NCI-H1694 (cell line): Measurements from ENCODE around the gene ASCL5.

Source experiments
- DNase-seq: peaks from one replicate; lab custom pipeline; 2025; lab: John Stamatoyannopoulos, UW

ASCL5 gene

GRCh38 chr1:201136355-201137023 lies 9.5 kb upstream of the ASCL5 start:
- DNase-seq: no peak

GRCh38 chr1:201134405-201134804 lies 7.4 kb upstream of the ASCL5 start:
- DNase-seq: no peak

DNA sequence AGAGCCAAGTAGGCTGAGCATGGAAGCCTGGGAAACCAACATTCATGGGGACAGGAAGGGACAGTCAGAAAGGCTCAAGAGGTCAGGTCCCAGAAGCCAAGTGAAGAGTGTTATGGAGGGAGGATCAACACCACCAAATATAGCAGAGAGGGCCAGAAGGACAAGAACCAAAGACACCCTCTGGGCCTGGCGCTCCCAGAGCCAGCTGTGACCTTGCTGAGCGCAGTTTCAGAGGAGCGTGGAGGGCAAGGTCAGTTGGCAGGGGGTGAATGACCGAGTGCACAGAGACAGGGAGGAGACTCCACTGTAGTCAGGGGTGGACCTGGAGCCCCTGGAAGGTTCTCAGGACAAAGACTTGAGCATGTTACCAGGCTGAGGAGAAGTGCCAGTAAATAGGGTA lies 4.4 kb upstream of the ASCL5 start:
- DNase-seq: no peak

DNA sequence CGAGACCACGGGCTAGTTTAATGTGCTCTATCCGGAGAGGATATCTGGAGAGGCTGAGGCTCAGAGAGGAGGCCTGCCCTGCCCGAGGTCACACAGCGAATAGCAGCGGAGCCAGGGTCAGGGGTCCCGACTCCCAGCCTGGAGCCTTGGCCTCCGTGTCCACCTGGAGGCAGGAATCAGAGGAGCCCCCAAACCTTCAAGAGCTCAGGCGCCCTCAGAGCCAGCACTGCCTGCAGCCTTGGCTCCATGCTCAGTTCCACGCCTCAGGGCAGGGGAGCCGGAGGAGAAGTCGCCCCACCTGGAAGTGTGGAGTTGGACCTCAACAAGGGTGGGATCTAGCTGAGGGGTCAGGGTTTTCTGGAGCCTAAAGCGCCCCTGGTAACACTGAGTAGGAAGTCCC lies 2.0 kb upstream of the ASCL5 start:
- no peak for DNase-seq

GRCh38 chr1:201128476-201128875 lies 1.5 kb upstream of the ASCL5 start:
- DNase-seq: no peak

- no peak for DNase-seq
Observed at GRCh38 chr1:201127755-201128455, 921 bp upstream of the ASCL5 start.

DNA sequence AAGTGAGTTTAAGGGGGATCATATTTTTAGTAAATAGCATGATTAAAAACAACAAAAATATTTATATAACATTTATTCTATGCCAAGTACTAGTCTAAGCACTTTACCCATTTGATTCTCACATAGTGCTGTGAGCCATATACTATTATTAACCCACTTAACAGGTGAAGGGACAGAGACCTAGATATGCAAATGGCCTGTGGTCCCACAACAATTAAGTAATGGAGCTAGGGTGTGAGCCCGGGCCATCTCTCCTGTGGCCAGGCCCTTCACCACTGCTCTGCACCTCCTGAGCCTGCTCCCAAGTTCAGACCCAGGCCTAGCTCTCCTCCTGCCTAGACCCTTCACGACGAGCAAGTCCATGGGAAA lies 537 bp downstream of the ASCL5 start:
- no peak for DNase-seq

DNA sequence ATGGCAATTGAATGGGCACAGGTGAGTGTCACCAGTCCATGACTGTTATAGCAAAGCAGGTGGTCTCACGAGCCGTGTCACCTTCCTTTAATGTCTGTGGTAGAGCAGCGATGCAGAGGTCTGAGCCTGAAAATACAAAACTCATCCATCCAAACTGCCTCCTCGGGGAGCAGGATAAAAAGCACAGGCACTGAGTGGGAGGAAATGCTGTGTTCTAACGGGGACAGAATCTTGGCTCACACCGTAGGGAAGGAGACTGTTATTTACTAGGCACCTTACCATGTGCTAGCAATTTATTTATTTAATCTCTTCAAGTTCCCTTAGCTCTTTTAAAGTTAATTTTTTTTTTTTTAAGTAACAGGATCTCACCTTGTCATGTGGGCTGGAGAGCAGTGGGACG lies 1.2 kb downstream of the ASCL5 start:
- no peak for DNase-seq

- peak; percentile 40 for DNase-seq
Observed at GRCh38 chr1:201125019-201125418, 2.0 kb downstream of the ASCL5 start.

GRCh38 chr1:201123866-201124265 lies 3.1 kb downstream of the ASCL5 start:
- no peak for DNase-seq

GRCh38 chr1:201122321-201122957 lies 4.5 kb downstream of the ASCL5 start:
- no peak for DNase-seq

DNA sequence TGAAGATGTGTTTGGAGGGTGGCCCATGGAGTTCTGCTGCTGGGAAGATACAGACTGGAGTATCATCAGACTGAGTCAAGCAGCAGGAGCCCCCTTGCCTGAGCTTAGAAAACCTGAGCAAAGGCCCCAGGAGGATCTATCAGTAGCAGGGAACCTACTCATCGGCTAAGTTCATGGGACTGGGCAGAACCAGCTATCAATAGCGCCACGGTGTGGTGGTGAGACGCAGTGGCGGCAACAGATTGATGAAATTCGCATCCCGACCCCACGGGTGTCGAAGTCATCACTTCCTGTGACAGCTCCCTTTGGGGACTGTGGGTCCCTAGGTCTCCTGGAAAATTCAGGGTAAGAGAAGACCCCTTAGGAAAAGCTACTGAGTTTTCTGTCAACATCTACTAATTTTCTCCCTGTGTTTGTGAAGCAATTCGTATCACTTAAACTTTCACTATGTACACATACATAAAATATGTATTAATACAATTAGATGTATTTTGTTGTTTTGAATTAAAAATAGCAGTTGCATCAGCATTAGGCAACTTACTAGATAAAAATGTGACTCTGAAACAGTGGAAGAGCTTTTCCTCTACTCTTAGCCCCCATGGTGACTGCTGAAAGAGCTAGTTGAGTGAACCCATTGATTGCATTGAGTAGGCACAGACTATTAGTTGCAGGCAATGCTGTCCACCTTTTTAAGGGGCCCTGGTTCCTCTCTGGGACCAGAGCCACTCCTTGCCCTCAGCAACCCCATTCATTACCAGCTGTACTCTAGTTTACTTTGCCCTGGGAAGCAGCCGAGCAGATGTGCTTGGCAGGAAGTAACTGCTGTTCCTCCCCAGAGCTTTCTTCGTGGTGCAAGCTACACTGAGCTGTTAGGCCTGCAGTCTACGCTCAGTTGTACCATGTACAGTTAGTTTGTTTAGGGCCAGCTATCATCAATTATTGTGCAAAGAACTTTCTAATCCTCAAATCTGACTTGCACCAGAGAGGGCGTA lies 7.5 kb downstream of the ASCL5 start:
- DNase-seq: peak; percentile 16

- DNase-seq: no peak
Observed at GRCh38 chr1:201116091-201116490, 10.9 kb downstream of the ASCL5 start.

DNA sequence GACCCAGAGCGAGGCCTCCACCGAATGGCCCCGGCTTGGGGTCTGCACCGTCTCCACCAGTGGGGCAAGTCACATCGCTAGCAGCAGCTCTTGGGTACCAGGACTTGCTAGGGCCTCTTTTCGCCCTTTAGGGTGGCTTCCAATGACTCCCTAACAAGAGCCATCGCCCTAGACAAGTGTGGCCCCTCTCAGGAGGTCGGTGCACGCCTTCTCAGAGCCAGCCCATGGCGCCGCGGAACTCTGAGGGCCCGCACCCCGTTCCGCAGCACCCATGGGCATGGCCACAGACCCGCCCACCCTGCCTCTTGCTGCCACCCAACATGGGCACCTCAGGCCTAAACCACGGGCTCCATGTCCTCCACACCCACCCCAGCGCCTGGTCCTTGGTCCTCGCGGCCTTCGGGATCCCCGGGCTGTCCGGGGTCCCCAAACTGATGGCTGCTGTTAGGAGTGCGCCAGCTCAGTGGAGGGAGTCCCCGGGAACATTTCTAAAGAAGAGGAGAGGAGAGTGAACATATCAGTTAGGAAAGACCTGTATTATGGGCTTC lies 11.5 kb downstream of the ASCL5 start:
- no peak for DNase-seq

GRCh38 chr1:201114245-201115131 lies 12.5 kb downstream of the ASCL5 start:
- DNase-seq: peak; percentile 98

DNA sequence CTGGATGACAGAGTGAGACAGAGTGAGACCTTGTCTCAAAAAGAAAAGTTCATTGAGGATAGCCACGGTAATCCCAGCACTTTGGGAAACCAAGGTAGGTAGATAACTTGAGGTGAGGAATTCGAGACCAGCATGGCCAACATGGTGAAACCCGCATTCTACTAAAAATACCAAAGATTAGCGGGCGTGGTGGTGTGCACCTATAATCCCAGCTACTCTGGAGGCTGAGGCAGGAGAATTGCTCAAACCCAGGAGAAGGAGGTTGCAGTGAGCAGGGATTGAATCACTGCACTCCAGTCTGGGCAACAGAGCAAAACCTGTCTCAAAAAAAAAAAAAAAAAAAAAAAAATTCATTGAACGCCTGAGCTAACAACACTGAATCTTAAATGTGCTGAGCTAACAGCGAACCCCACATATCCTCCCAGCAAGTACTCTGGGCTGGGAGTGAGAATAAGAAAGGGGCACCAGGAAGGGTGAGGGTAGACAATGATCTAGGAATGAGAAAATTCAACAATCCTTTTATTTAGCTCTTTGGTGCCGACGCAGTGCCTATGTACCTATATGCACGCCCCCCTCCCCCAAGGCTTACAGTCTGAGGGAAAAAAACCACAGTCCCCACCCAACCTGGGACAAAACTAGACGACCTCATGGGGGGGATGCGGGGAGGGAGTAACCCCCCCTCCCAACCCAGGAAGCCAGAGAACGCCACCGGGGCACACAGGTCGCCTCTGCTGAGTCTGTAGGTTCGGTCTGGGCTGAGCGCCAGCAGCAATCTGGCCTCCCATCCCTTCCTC lies 13.3 kb downstream of the ASCL5 start:
- no peak for DNase-seq

DNA sequence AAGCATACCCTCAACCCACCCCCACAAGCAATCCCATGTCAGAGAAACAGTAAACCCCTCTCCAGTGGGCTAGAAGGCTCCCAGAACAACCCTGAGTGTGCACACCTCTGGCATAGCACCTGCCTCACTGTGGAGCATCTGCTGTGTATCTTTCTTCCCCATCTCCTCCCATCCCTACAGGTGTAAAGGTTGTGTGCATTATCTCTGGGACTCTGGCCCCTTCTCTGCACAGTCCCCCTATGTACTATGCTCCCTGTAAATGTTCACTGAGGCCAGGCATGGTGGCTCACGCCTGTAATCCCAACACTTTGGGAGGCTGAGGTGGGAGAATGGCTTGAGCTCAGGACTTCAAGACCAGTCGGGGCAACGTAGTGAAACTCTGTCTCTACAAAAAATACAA lies 14.1 kb downstream of the ASCL5 start:
- no peak for DNase-seq

DNA sequence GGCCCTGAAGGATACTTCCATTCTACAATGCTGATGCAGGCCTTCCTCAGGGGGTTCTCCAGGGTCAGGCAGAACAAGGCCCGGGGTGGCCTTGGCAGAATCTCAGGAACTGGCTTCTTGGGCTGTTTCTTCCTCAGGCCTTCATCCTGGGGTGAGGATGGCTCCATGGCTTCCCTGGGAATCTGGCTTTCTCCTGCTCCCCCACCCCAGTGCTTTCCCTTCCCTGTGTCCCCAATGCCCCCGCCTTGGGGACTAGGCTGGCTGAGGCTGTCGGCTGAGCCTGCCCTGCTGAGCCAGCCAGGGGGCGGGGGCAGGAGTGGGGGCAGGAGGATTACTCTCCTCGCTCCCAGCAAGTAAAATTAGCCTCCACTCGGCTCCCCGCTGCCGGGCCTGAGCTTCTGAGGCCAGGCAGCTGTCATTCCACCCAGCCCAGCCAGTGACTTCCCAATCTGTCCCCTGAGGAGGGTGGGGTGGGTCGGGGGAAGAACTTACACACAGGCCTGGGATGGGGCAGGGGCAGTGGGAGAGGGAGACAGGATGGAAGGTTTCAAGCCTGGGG lies 14.7 kb downstream of the ASCL5 start, which contains the start of gene CACNA1S:
Gene CACNA1S, minus strand, starts transcription at position 254 of the 559 bp plus-strand sequence. Its CDS starts 87 bp downstream, at position 167.
- no peak for DNase-seq

GRCh38 chr1:201111672-201112071 lies 15.3 kb downstream of the ASCL5 start:
- DNase-seq: no peak

GRCh38 chr1:201111156-201111555 lies 15.8 kb downstream of the ASCL5 start:
- no peak for DNase-seq
